Melanocyte of skin (primary cell): ENCODE data around the gene CSF1. TPM values are rescaled to one million over a fixed set of nuclear protein-coding genes. Genes with fewer than 3 reads are reported as not detected.

ENCODE experiments used
- total RNA-seq, 2 donors: library from RNA; depleted of rRNA; stranded (reverse); fragments of >200 nt; gene quantifications; 2 replicates each; pipeline ENCODE4 v1.2.3, GENCODE V29; 2012

CSF1 gene, protein sequence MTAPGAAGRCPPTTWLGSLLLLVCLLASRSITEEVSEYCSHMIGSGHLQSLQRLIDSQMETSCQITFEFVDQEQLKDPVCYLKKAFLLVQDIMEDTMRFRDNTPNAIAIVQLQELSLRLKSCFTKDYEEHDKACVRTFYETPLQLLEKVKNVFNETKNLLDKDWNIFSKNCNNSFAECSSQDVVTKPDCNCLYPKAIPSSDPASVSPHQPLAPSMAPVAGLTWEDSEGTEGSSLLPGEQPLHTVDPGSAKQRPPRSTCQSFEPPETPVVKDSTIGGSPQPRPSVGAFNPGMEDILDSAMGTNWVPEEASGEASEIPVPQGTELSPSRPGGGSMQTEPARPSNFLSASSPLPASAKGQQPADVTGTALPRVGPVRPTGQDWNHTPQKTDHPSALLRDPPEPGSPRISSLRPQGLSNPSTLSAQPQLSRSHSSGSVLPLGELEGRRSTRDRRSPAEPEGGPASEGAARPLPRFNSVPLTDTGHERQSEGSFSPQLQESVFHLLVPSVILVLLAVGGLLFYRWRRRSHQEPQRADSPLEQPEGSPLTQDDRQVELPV
- total RNA-seq: 10 to 100 TPM; 14.5 to 17.6 TPM

DNA sequence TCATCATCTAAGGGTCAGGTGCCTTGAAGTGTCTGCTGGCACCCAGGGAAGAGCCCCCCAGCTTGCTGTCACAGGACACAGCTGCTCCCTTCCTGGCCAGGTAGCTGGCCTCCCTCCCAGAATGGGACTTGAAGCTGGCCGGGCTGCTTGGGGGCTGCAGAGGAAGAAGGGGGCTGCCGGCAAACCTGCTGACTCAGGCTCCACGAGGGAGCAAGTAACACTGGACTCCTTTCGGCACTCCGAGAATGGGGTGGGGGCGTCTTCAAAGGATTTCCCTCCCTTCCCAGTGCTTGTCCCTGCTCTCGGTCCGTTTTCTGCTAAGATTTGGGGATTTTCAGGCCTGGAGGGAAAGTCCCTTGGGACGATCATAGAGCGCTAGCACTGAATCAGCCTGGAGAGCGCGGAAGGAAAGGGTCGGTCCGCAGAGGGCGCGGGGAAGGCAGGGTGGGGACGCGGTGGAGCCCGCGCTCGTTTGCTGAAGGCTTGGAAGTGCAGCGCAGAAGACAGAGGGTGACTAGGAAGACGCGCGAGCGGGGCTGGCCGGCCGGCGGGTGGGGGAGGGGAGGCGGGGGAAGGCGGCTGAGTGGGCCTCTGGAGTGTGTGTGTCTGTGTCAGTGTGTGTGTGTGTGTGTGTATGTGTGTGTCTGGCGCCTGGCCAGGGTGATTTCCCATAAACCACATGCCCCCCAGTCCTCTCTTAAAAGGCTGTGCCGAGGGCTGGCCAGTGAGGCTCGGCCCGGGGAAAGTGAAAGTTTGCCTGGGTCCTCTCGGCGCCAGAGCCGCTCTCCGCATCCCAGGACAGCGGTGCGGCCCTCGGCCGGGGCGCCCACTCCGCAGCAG lies at the start of gene CSF1:
TSS of gene CSF1 (plus strand) at position 727 of the 840 bp plus-strand sequence. CDS start 175 bp downstream, outside the sequence.

Other genes starting within 250 kb of the CSF1 start
- 10 to 100 TPM; 14.0 to 17.9 TPM for gene GSTM2, start 242.8 kb upstream of the CSF1 start, total RNA-seq
- 10 to 100 TPM; 11.4 to 45.6 TPM for gene GSTM1, start 223.0 kb upstream of the CSF1 start, total RNA-seq
- under 1 TPM in 1 of 2 donors, not detected in 1; 0.33 TPM for gene GSTM5, start 198.6 kb upstream of the CSF1 start, total RNA-seq
- gene GSTM3, start 169.8 kb upstream of the CSF1 start, total RNA-seq: 100 to 1,000 TPM in 1 of 2 donors, 10 to 100 TPM in 1; 52.3 to 108 TPM
- not detected for gene EPS8L3, start 146.9 kb upstream of the CSF1 start, total RNA-seq
- gene AHCYL1, start 73.9 kb downstream of the CSF1 start, total RNA-seq: 10 to 100 TPM; 70.5 to 84.3 TPM
- gene STRIP1, start 123.8 kb downstream of the CSF1 start, total RNA-seq: 10 to 100 TPM; 41.0 to 44.0 TPM
- not detected for gene ALX3, start 159.8 kb downstream of the CSF1 start, total RNA-seq
- gene UBL4B, start 201.6 kb downstream of the CSF1 start, total RNA-seq: not detected
- gene SLC6A17, start 239.6 kb downstream of the CSF1 start, total RNA-seq: 1 to 10 TPM in 1 of 2 donors, under 1 TPM in 1; 0.69 to 1.3 TPM